NCI-H1092 treated with DMSO at 0.1 percent for 48 hours (cell line): ENCODE measurements around the gene HERC4.

Source experiments
- DNase-seq: peaks from one replicate; lab custom pipeline; 2025; lab: John Stamatoyannopoulos, UW

HERC4 gene

GRCh38 chr10:67875340-67876238, 199.5 kb downstream of the HERC4 start:
- no peak for DNase-seq
